HG03039 (cell line): ENCODE data around the gene EMC9.

Experiments
- ATAC-seq: cut with Tn5 transposase; IDR thresholded peaks from one replicate; pipeline ENCODE4 v1.9.1; 2021; ENCODE audit warnings: mild to moderate bottlenecking, moderate library complexity; ENCODE audit not compliant: unreplicated experiment

EMC9 gene

GRCh38 chr14:24132061-24132685 is 9.2 kb downstream of the EMC9 start:
- ATAC-seq, result no peak

DNA sequence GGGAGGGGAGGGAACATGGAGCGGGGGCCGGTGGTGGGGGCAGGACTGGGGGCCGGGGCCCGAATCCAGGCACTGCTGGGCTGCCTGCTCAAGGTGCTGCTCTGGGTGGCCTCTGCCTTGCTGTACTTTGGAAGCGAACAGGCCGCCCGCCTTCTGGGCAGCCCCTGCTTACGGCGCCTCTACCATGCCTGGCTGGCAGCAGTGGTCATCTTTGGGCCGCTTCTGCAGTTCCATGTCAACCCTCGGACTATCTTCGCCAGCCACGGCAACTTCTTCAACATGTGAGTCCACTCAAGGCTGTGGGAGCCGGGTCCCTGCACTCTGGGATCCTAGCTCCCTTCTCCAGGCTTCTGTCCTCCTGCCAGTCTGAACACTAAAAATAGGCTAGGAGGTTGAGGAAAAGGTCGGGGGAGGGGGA is 9.8 kb downstream of the EMC9 start:
- ATAC-seq, result no peak

DNA sequence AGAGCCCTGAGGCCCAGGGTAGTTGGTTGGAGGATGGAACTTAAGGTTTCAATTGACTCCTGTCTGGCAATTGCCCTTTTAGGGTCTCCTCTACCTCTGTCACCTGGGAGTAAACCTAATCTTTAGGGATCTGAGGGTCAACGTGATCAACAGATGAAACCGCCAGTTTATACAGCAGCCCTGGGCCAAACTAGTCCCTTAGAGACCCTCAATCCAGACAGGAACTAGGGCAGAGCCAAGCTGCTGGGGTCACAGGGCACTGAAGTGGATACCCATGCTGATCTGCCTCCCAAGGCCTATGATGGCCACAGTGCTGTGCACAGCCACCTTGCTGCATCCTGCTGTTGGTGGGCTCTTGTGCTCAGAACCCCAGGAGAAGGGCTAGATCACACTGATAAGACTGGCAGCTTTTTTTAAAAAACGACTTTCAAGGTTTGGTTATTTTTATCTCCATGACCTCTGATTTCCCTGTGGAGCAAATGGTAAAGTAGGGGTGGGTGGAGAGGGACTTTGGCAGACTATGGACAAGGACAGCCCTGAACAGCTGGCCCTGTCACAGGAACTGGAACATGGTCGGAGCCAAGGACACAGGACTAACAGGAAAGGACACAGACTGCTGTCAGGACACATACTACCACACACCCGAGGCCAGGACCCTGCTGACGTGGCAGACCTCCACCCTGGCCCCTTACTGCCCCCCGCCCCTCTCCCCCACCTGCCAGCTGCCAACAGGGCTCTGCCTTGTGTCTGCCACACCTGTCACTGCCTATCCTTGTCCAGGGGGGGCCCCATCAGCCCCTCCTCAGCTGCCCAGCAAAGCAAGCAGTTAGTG is 10.5 kb downstream of the EMC9 start:
- no peak for ATAC-seq

DNA sequence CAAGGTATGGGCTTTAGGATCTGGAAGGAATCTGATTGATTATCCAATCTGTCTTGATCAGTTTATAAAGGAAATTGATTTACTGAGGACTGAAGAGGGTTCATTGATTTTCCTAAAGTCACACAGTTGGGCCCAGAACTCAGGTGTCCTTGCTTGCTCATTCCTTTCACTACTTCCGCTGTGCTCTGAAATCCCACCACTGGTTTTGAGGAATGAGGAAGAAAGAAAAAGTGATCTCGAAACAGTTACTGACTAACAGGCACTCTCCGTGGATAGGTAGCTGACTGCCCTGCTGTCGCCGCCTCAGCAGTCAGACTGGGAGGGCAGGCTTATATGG is 11.0 kb downstream of the EMC9 start, which contains the start of gene FITM1:
TSS of gene FITM1 (plus strand) at position 280 of the 337 bp plus-strand sequence. CDS start 905 bp downstream, outside the sequence.
- no peak for ATAC-seq

DNA sequence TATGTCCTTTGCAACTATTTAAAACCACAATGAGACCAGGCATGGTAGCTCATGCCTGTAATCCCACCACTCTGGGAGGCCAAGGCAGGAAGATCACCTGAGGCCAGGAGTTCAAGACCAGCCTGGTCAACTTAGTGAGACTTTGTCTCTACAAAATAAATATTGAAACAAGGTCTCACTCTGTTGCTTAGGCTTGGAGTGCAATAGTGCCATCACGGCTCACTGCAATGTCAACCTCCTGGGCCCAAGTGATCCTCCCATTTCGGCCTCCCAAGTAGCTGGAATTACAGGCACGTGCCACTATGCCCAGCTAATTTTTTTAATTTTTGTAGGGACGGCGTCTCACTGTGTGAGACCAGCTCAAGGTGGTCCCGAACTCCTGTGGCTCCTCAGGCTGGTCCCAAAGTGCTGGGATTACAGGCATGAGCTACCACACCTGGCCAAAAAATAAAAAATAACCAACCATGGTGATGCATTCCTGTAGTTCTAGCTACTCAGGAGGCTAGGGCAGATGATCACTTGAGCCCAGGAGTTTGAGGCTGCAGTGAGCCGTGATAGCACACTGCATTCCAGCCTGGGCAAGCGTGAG is 11.9 kb downstream of the EMC9 start:
- no peak for ATAC-seq

GRCh38 chr14:24127673-24128072 is 13.7 kb downstream of the EMC9 start:
- no peak for ATAC-seq

- no peak for ATAC-seq
Observed at GRCh38 chr14:24126939-24127338, 14.5 kb downstream of the EMC9 start.

GRCh38 chr14:24123424-24124417 is 17.7 kb downstream of the EMC9 start:
- peak; percentile 47 for ATAC-seq

- no peak for ATAC-seq
Observed at GRCh38 chr14:24122898-24123297, 18.5 kb downstream of the EMC9 start.

- ATAC-seq, result no peak
Observed at GRCh38 chr14:24122416-24122815, 19.0 kb downstream of the EMC9 start.

- ATAC-seq, result no peak
Observed at GRCh38 chr14:24121210-24121609, 20.2 kb downstream of the EMC9 start.

- no peak for ATAC-seq
Observed at GRCh38 chr14:24119691-24120090, 21.7 kb downstream of the EMC9 start.

DNA sequence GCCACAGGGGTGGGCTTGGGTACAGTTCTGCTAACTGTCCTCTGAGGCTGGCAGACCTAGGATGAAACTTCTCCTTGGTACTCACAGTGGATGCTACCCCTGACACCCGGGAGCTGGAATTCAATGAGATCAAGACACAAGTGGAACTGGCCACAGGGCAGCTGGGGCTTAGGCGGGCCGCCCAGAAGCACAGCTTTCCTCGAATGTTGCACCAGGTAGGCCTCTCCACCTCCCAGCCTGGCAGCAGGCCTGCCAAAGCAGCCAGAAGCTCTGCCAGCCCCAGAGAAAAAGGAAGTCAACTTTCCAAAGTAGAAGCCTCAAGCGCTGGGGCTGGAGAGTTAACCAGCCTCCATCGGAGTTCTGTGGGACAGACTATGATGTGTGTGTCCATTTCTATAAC is 24.2 kb downstream of the EMC9 start:
- ATAC-seq, result no peak

DNA sequence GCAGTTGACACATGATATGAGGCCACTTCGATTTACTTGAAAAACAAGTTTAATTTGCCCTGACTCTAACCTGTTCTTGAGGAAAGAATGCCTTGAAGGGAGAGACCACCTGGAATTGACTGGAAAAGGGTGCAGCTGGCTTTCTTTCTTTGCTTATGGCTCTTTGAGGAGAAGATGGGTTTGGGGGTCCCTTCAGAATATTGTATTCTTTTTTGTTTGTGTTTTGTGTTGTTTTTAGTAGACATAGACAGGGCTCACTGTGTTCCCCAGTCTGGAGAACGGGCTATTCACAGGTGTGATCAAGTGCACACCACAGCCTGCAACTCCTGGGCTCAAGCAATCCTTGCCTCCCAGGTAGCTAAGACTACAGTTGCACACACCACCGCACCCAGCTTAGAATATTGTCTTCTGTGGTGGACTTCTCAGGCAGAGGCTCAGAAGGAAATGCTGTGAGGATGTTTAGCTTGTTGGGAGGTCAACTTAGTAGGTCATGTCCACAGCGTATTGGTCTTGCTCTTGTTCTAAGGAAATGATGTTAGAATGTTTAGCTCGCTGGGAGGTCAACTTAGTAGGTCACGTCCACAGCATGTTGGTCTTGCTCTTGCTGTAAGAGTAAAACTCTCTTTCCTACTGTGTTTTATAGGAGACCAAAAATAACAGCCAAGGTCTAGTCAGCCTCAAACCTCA is 25.1 kb downstream of the EMC9 start:
- no peak for ATAC-seq

- ATAC-seq, result no peak
Observed at GRCh38 chr14:24115422-24116127, 25.8 kb downstream of the EMC9 start.

DNA sequence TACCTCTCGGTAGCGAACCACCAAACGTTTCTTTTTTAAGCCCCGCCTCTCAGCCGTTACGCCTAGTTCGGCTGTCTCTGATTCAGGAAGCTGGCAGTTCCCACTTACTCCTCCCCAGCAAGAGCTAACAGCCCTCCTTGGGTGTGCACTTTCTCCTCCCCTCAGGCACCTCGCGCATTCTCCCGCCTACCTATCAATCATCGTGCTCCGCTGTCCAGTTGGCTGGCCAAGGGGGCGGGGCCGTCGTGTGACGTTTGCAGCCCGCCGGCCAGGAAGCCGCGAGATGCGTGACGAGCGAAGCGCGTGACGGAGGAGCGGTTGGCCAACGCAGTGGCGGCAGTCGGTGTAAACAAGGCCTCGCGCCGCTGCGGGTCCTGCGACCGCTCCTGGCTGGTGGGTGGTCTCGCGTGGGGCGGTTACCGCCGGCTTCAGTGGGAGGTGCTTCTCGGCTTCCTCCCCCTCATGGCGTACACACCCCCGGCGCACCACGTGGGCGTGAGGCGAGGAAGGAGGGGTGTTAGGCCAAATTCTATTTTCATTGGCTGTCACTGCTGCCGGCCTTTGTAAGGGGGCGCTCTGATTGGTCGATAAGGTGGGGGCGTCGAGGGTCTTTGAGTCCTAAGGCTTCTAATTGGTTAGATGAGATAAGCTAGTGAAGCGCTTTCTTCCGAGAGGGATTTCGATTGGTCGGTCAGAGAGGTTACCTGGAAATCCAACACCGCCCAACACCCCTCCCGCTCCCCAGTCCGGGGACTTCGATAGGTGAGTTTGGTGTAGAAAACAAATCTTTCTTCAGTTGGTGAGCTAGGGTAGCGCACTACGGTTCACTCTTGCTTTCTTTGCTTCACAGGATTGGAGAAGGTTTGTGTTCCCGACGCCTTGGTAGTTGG is 26.6 kb downstream of the EMC9 start, which contains the start of the genes DCAF11 and NRL:
TSS of gene DCAF11 (plus strand) at position 246 of the 890 bp plus-strand sequence. CDS start 818 bp downstream, outside the sequence.
TSS of gene NRL (minus strand) at position 418 of the 890 bp plus-strand sequence. CDS start 32,101 bp downstream, outside the sequence.
- peak; percentile 80 for ATAC-seq

- ATAC-seq, result peak; percentile 29
Observed at GRCh38 chr14:24113801-24114531, 27.4 kb downstream of the EMC9 start.

DNA sequence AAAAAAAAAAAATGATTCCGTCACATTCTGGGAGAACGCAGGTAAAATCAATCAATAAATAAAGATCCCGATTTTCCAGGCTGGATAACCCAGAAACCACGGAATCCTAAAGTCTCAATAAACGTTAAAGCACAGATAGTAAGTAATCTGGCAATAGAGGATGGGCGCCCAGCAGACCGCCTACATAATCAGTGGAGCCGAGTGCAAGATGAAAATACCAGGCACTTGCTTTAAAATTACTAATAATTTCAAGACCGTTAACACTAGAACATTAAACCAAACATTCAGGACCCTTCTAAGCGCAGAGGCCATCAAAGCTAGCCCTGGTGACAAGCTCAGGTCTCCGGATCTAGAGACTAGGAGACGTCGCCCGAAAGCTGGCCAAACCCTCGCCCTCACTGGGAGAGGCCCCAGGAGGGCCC is 28.0 kb downstream of the EMC9 start:
- ATAC-seq, result no peak
